ENCODE measurements around the gene NEDD9. TPM values are rescaled to one million over a fixed set of nuclear protein-coding genes. Genes with fewer than 3 reads are reported as not detected.

The NEDD9 gene
- total and polyA plus RNA-seq, 2 of the 13 experiments (the other 11 are each of a cell fraction or from before 2014, with no cell fraction given) = 27.1 to 389 TPM

DNA sequence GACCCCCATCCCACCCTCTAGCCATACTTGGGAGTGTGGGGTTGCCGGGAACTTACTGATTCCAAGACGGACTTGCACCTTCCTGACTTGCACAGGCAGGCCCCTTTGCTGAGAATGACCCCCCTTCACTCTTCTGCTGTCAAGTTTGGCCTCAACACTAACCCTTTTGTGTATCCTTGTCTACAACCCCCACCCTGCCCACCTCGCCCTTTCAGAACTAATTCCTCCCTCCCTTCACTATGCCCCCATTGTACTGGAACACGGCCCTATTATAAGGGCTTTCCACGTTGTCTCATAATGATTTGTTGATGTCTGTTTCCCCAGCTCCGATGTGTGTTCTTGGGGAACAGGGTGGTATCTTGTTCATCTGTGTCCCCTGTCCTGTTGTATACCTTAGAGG lies 4.4 kb upstream of the NEDD9 start:
- H4K20me1 ChIP-seq (ENCODE audit: insufficient read depth, low read length) = peaks cover 5% of the 10 kb centered on the region
- no peak for ATAC-seq
- peaks cover 57% of the 10 kb centered on the region for H3K4me1 ChIP-seq (ENCODE audit: insufficient read depth, low read length)
- 85% methylated on average over 6 of the region's 6 CpGs for WGBS (ENCODE audit: low lambda C conversion rate)
- no peak overlapping the region for H2AFZ ChIP-seq (ENCODE audit: low read length)
- TF ChIP-seq, protein P1, sequence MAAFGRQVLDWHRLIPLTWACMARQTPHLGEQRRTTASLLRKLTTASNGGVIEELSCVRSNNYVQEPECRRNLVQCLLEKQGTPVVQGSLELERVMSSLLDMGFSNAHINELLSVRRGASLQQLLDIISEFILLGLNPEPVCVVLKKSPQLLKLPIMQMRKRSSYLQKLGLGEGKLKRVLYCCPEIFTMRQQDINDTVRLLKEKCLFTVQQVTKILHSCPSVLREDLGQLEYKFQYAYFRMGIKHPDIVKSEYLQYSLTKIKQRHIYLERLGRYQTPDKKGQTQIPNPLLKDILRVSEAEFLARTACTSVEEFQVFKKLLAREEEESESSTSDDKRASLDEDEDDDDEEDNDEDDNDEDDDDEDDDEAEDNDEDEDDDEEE (CRISPR knock-in tag; IDR thresholded peaks at IDR 0.05) = 0 out of 2 replicates have a peak, but pooled peaks have one; percentile 49
- TF ChIP-seq, protein P2, sequence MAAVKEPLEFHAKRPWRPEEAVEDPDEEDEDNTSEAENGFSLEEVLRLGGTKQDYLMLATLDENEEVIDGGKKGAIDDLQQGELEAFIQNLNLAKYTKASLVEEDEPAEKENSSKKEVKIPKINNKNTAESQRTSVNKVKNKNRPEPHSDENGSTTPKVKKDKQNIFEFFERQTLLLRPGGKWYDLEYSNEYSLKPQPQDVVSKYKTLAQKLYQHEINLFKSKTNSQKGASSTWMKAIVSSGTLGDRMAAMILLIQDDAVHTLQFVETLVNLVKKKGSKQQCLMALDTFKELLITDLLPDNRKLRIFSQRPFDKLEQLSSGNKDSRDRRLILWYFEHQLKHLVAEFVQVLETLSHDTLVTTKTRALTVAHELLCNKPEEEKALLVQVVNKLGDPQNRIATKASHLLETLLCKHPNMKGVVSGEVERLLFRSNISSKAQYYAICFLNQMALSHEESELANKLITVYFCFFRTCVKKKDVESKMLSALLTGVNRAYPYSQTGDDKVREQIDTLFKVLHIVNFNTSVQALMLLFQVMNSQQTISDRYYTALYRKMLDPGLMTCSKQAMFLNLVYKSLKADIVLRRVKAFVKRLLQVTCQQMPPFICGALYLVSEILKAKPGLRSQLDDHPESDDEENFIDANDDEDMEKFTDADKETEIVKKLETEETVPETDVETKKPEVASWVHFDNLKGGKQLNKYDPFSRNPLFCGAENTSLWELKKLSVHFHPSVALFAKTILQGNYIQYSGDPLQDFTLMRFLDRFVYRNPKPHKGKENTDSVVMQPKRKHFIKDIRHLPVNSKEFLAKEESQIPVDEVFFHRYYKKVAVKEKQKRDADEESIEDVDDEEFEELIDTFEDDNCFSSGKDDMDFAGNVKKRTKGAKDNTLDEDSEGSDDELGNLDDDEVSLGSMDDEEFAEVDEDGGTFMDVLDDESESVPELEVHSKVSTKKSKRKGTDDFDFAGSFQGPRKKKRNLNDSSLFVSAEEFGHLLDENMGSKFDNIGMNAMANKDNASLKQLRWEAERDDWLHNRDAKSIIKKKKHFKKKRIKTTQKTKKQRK (IDR thresholded peaks at IDR 0.05; ENCODE audit: low read length) = no peak
- TF ChIP-seq XRCC5 (optimal IDR thresholded peaks at IDR 0.05; ENCODE audit: low read length) = peak; percentile 7
- FAIRE-seq = no peak
- ChIA-PET POLR2A (no interaction called here), CTCF (ENCODE audit: low intra/inter-chr PET ratio, low total read pairs) (no interaction called here)
- in situ Hi-C loops (cut with HindIII; ENCODE audit: extremely low pct_ligation_motif_present, low pct_unique_long_range_greater_than_20kb) = no loop called here
- peaks cover 22% of the 10 kb centered on the region for H3K79me2 ChIP-seq (ENCODE audit: insufficient read depth, low read length)
- H3K4me2 ChIP-seq (ENCODE audit: low read depth, low read length) = no peak overlapping the region
- no peak overlapping the region for H3K4me3 ChIP-seq (replicated peaks in 1 of 3; ENCODE audit: insufficient read depth in 1 of 3, low read depth in 2 of 3, low read length in 3 of 3)
- intact Hi-C loops (cut with micrococcal nuclease; ENCODE audit: unreplicated experiment) = loop anchor here (10.0 kb wide), 1 partner anchor 282 kb away; no protein-coding TSS in a partner anchor
- no peak for DNase-seq (ENCODE audit: low spot score)
- no peaks in the 10 kb centered on the region; a peak in 1 of 5 replicates for H3K36me3 ChIP-seq (replicated peaks in 1 of 2; ENCODE audit: control insufficient read depth in 1 of 2, insufficient read depth in 2 of 2, low read length in 2 of 2)
- no peak overlapping the region for H3K9ac ChIP-seq (ENCODE audit: insufficient read depth, low read depth, low read length)
- no peaks in the 10 kb centered on the region for H3K9me3 ChIP-seq (ENCODE audit: low read length)
- peaks cover 0 to 4% of the 10 kb centered on the region in 2 experiments; a peak in 1 of 5 replicates for H3K27me3 ChIP-seq (ENCODE audit: control insufficient read depth in 1 of 2, insufficient read depth in 2 of 2, low read length in 2 of 2)
- H3K27ac ChIP-seq (ENCODE audit: extremely low read length, insufficient read depth, low read length) = peak overlapping the region; percentile 20
- BruUV-seq (replicated peaks) = no TSS peak

Measured in HepG2 (cell line).